Skeletal muscle tissue (tissue), 4 donors: ENCODE data around the gene ZSCAN23. TPM values are rescaled to one million over a fixed set of nuclear protein-coding genes. Genes with fewer than 3 reads are reported as not detected.
"Not testable (repeated sequence)": the region's sequence is repeated elsewhere in the genome, so short reads cannot be mapped to it uniquely, and the experiment has no call there.

ENCODE experiments used
- H3K27ac ChIP-seq: one replicate; pipeline ENCODE4 v1.7.0; 2013; ENCODE audit warnings: mild to moderate bottlenecking, low read depth, low read length, inconsistent platforms
- H3K27me3 ChIP-seq, 3 donors: one replicate each; pipeline ENCODE4 v1.7.0; 2013; ENCODE audit warnings: low read length in 3 of 3; ENCODE audit not compliant: control insufficient read depth in 3 of 3, insufficient read depth in 3 of 3
- H3K36me3 ChIP-seq, 3 donors: one replicate each; pipeline ENCODE4 v1.7.0; 2013; ENCODE audit warnings: low read length in 3 of 3; ENCODE audit not compliant: control insufficient read depth in 3 of 3, insufficient read depth in 3 of 3
- H3K4me1 ChIP-seq, 3 donors: one replicate each; pipeline ENCODE4 v1.7.0; 2013; ENCODE audit warnings: low read length in 3 of 3, mild to moderate bottlenecking in 3 of 3; ENCODE audit not compliant: control insufficient read depth in 3 of 3, insufficient read depth in 3 of 3
- H3K4me3 ChIP-seq, 3 donors: one replicate each; pipeline ENCODE4 v1.7.0; 2013; ENCODE audit warnings: low read length in 3 of 3
- H3K9ac ChIP-seq, 3 donors: one replicate each; pipeline ENCODE4 v1.7.0; 2013; ENCODE audit warnings: low read length in 3 of 3, mild to moderate bottlenecking in 3 of 3, moderate library complexity in 2 of 3, low read depth in 1 of 3
- H3K9me3 ChIP-seq, 3 donors: one replicate each; pipeline ENCODE4 v1.7.0; 2013; ENCODE audit warnings: low read length in 3 of 3; ENCODE audit not compliant: control insufficient read depth in 3 of 3
- total RNA-seq: library from RNA; depleted of rRNA; stranded (reverse); fragments of >200 nt; gene quantifications from one replicate; pipeline ENCODE4 v1.2.3, GENCODE V29; 2014
- donor health status: Osteomylitis.

The ZSCAN23 gene
- total RNA-seq, 1 donor from 2014 or later = 4.7 TPM

DNA sequence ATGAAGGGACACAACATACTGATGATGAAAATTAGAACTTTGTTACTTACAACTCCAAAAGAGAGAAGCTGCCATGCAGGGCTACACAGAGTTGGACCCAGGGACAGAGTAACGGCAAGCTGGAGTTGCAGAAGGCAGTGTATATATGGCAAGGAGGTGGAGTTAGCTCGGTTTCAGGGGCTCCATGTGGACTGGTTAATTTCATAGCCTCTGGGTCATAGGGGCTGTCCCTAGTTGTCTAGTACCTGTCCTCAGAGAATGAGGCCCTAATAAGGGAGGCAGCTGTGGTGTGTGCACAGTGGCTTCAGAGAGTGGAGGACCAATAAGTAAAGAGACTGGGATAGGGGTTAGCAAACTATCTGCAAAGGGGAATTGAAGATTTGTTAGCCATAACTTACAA is 35.9 kb downstream of the ZSCAN23 start:
- no peak overlapping the region for H3K9ac ChIP-seq
- no peak overlapping the region for H3K27ac ChIP-seq
- H3K36me3 ChIP-seq = no peaks in the 10 kb centered on the region
- H3K4me3 ChIP-seq = no peak overlapping the region
- peaks cover 0 to 2% (median 0%) of the 10 kb centered on the region in 3 donors for H3K9me3 ChIP-seq
- H3K27me3 ChIP-seq = peaks cover 0 to 2% (median 0%) of the 10 kb centered on the region in 3 donors
- no peaks in the 10 kb centered on the region for H3K4me1 ChIP-seq

GRCh38 chr6:28403923-28404322 is 39.4 kb downstream of the ZSCAN23 start:
- H3K9me3 ChIP-seq, H3K27ac ChIP-seq, H3K4me1 ChIP-seq, H3K9ac ChIP-seq, H3K36me3 ChIP-seq, H3K4me3 ChIP-seq: not testable (repeated sequence)
- H3K27me3 ChIP-seq = peaks cover 0 to 10% (median 0%) of the 10 kb centered on the region in 3 donors

GRCh38 chr6:28402197-28402596 is 41.1 kb downstream of the ZSCAN23 start:
- Histone ChIP-seq H3K27me3 (peaks cover 0 to 8% (median 0%) of the 10 kb centered on the region in 3 donors), H3K9me3 (no peaks in the 10 kb centered on the region), H3K9ac (no peak overlapping the region), H3K4me1 (peaks cover 6 to 8% (median 8%) of the 10 kb centered on the region in 3 donors), H3K4me3 (no peak overlapping the region), H3K36me3 (no peaks in the 10 kb centered on the region), H3K27ac (no peak overlapping the region)

DNA sequence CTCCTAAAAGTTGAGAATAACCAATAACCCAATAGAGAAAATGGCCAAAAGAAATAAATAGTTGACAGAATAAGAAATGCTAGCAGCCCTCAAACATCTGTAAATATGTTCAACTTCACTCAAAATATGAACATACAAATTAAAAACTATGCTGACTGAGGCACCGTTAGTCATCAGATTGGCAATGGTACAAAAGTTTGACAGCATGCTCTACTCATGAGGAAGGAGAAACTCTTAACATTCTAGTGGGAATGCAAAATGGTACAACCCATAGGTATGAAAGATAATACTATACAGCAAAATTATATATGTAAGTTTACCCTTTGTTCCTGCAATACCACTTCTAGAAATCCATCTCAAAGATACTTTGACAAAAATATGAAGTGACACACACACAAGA is 42.1 kb downstream of the ZSCAN23 start:
- Histone ChIP-seq H3K9ac (no peak overlapping the region), H3K9me3 (no peaks in the 10 kb centered on the region), H3K27me3 (peaks cover 0 to 8% (median 0%) of the 10 kb centered on the region in 3 donors), H3K4me3 (no peak overlapping the region), H3K27ac (no peak overlapping the region), H3K36me3 (peaks cover 0 to 2% (median 0%) of the 10 kb centered on the region in 3 donors), H3K4me1 (peaks cover 8 to 12% (median 8%) of the 10 kb centered on the region in 3 donors)

GRCh38 chr6:28400122-28400451 is 43.2 kb downstream of the ZSCAN23 start:
- peaks cover 0 to 8% (median 0%) of the 10 kb centered on the region in 3 donors for H3K27me3 ChIP-seq
- peak overlapping the region in 2 of 3 donors; percentile 67 to 79 for H3K9ac ChIP-seq
- no peaks in the 10 kb centered on the region for H3K9me3 ChIP-seq
- peaks cover 0 to 2% (median 0%) of the 10 kb centered on the region in 3 donors for H3K36me3 ChIP-seq
- peak overlapping the region; percentile 76 to 91 (median 86) for H3K4me3 ChIP-seq
- H3K4me1 ChIP-seq = peaks cover 8 to 12% (median 8%) of the 10 kb centered on the region in 3 donors
- no peak overlapping the region for H3K27ac ChIP-seq

- H3K9ac ChIP-seq = peak within 1 kb of the TSS; percentile 67 to 83 (median 79)
- no peaks in the 10 kb centered on the region for H3K9me3 ChIP-seq
- peaks cover 8 to 12% (median 8%) of the 10 kb centered on the region in 3 donors for H3K4me1 ChIP-seq
- peaks cover 0 to 8% (median 0%) of the 10 kb centered on the region in 3 donors for H3K27me3 ChIP-seq
- peak within 1 kb of the TSS; percentile 76 to 91 (median 86) for H3K4me3 ChIP-seq
- H3K27ac ChIP-seq = no peak within 1 kb of the TSS
- peaks cover 0 to 2% (median 0%) of the 10 kb centered on the region in 3 donors for H3K36me3 ChIP-seq
These were observed 43.8 kb downstream of the ZSCAN23 start, which contains the start of gene ZSCAN12 for GRCh38 chr6:28399350-28400121. ZSCAN12 (minus strand) TSS chr6:28399747; CDS start chr6:28398405, 1,342 bp downstream.

DNA sequence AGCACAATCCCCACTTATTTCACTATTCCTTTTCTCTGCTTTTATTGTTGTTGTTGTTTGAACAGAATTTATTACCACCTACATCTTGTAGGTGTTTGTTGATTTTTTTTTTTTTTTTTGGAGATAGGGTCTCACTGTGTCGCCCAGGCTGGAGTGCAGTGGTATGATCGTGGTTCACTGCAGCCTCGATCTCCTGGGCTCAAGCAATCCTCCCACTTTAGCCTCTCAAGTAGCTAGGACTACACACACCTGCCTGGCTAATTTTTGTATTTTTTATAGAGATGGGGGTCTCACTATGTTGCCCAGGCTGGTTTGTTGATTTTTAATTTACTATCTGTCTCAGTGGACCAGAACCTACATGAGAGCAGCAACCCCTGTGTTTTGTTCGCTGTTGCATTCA is 47.4 kb downstream of the ZSCAN23 start:
- Histone ChIP-seq H3K4me3 (no peak overlapping the region), H3K36me3 (peaks cover 0 to 8% (median 2%) of the 10 kb centered on the region in 3 donors), H3K9ac (no peak overlapping the region), H3K9me3 (no peaks in the 10 kb centered on the region), H3K27ac (no peak overlapping the region), H3K27me3 (peaks cover 0 to 8% (median 0%) of the 10 kb centered on the region in 3 donors), H3K4me1 (peaks cover 8 to 12% (median 8%) of the 10 kb centered on the region in 3 donors)

DNA sequence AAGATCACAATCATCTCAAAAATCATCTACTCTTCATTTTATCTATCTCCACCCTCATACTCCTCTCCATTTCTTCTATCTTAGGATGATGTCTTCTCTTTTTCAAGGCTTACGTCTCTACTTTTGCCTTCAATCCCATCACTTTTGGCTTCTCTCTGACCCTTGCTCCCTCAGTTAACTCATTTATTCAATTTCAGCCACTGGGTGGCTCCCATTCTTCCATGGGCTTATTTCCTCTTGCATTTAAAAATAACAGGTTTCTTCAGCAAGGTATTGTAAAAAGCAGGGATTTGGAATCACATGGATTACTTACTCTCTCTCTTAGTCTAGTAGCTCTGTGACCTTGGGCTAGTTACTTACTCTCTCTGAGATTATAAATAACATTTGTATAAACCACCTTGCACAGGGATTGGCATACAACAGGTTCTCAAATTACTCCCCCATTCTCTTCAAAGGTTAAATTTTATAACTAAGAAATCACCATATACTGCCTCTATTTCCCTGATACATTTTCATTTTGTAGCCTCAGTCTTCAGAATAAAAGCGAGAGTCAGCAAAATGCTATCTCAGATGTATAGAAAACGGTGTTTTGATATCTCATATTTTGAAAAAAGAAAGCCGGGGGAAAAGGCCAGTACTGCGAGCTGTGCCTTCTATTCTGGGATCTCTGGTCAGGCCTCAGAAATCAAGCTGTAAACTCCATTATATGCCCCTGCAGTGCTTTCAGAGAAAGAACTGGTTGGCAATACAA is 49.2 kb downstream of the ZSCAN23 start:
- H3K4me1 ChIP-seq = peaks cover 0 to 7% (median 0%) of the 10 kb centered on the region in 3 donors
- H3K36me3 ChIP-seq = peaks cover 6 to 22% (median 7%) of the 10 kb centered on the region in 3 donors
- peaks cover 0 to under 1% (median 0%) of the 10 kb centered on the region in 3 donors for H3K27me3 ChIP-seq
- H3K9me3 ChIP-seq = no peaks in the 10 kb centered on the region
- H3K27ac ChIP-seq = no peak overlapping the region
- H3K9ac ChIP-seq = no peak overlapping the region
- H3K4me3 ChIP-seq = no peak overlapping the region

DNA sequence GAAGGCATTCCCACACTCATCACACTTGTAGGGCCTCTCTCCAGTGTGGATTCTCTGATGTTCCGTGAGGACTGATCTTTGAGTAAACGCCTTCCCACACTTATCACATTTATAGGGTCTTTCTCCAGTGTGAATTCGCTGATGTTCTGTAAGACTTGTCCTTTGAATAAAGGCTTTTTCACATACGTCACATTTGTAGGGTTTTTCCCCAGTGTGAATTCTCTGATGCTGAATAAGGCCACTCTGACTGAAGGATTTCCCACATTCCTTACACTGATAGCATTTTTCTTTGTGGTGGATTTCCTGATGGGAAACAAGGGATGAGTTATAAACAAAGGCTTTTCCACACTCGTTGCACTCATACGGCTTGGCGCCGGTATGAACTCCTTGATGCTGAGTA is 52.6 kb downstream of the ZSCAN23 start:
- Histone ChIP-seq H3K9ac (no peak overlapping the region), H3K9me3 (no peaks in the 10 kb centered on the region), H3K36me3 (peaks cover 6 to 21% (median 7%) of the 10 kb centered on the region in 3 donors), H3K4me1 (no peaks in the 10 kb centered on the region), H3K27ac (no peak overlapping the region), H3K4me3 (no peak overlapping the region), H3K27me3 (no peaks in the 10 kb centered on the region)

DNA sequence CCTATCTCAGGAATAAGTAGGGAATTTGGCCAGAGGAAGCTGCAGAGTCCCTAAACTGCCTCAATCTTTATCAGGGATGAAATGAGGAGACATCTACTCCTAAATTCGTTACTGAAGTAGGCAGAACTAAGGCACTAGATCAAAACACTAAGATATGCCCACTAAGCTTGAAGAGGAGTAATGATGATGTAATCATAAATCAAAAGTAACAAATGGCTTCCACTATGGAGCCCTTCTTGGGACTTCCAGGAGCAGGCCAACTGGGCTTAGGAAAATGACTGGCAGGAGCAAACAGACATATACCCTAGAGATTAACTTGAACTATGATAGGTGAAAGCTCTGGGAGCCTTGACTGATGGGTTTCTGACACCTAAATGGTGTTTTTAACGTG is 59.2 kb downstream of the ZSCAN23 start:
- Histone ChIP-seq H3K36me3 (peaks cover 0 to 5% (median 5%) of the 10 kb centered on the region in 3 donors), H3K27ac (no peak overlapping the region), H3K9ac (no peak overlapping the region), H3K9me3 (no peaks in the 10 kb centered on the region), H3K27me3 (no peaks in the 10 kb centered on the region), H3K4me1 (no peaks in the 10 kb centered on the region), H3K4me3 (no peak overlapping the region)
